ENCODE measurements around the gene BAG1.

The BAG1 gene

GRCh38 chr9:33210006-33210715, 54.3 kb downstream of the BAG1 start:
- no peak for DNase-seq (ENCODE audit: low spot score)

- DNase-seq (ENCODE audit: low spot score), result no peak
Measured at GRCh38 chr9:33209394-33209793, 55.1 kb downstream of the BAG1 start.

- no peak for DNase-seq (ENCODE audit: low spot score)
Measured at GRCh38 chr9:33202552-33203201, 61.8 kb downstream of the BAG1 start.

Measured in cerebellar cortex (tissue), 1 donor.